NB4 (cell line): Measurements from ENCODE around the gene IDNK.

ENCODE experiments used
- DNase-seq: peaks from one replicate; pipeline ENCODE4 v3.0.0; 2010; ENCODE audit warnings: low read depth
- H3K4me3 ChIP-seq: one replicate; pipeline ENCODE4 v1.5.1; 2011; ENCODE audit warnings: mild to moderate bottlenecking, low read depth, low read length, moderate library complexity
- CTCF ChIP-seq: IDR thresholded peaks from one replicate; pipeline ENCODE4 v1.5.1; 2012; ENCODE audit warnings: low read depth, low read length
- MAX ChIP-seq: IDR thresholded peaks from 2 replicates; pipeline ENCODE4 v1.6.1; 2011; ENCODE audit warnings: low read depth, low read length
- MYC ChIP-seq: IDR thresholded peaks from 2 replicates; pipeline ENCODE4 v1.6.1; 2011; ENCODE audit warnings: low read depth, low read length
- POLR2A ChIP-seq: IDR thresholded peaks from 2 replicates; pipeline ENCODE4 v1.6.1; 2011; ENCODE audit warnings: mild to moderate bottlenecking; ENCODE audit not compliant: insufficient read length; ENCODE audit errors: extremely low read depth

IDNK gene

GRCh38 chr9:83617299-83617698 lies 5.6 kb upstream of the IDNK start:
- TF ChIP-seq MYC (no peak), MAX (no peak), POLR2A (no peak)
- no peak for DNase-seq
- no peak overlapping the region for H3K4me3 ChIP-seq

GRCh38 chr9:83620841-83621636 lies 1.9 kb upstream of the IDNK start:
- peak; percentile 61 for DNase-seq
- TF ChIP-seq POLR2A: no peak
- TF ChIP-seq CTCF: peak; percentile 57
- H3K4me3 ChIP-seq: no peak overlapping the region

GRCh38 chr9:83622433-83622938 lies 457 bp upstream of the IDNK start:
- peak overlapping the region; percentile 50 for H3K4me3 ChIP-seq
- TF ChIP-seq CTCF (no peak), MAX (no peak), POLR2A (no peak), MYC (no peak; the same call in 1 of the 2 replicates)
- peak; percentile 12 for DNase-seq

- DNase-seq: peak; percentile 34
- no peak for TF ChIP-seq POLR2A
- no peak for TF ChIP-seq MAX
- no peak for TF ChIP-seq MYC
- H3K4me3 ChIP-seq: peak overlapping the region; percentile 69
Measured at GRCh38 chr9:83623679-83624076, 735 bp downstream of the IDNK start.

- peak; percentile 27 for DNase-seq
- no peak for TF ChIP-seq MYC
- no peak for TF ChIP-seq MAX
- no peak for TF ChIP-seq POLR2A
- TF ChIP-seq CTCF: no peak
- no peak overlapping the region for H3K4me3 ChIP-seq
Measured at GRCh38 chr9:83625178-83625577, 2.2 kb downstream of the IDNK start.

GRCh38 chr9:83628540-83628939 lies 5.6 kb downstream of the IDNK start:
- DNase-seq: peak; percentile 30
- no peak overlapping the region for H3K4me3 ChIP-seq
- TF ChIP-seq CTCF: no peak
- no peak for TF ChIP-seq MAX
